ENCODE data around the gene UCP2. TPM values are rescaled to one million over a fixed set of nuclear protein-coding genes. Genes with fewer than 3 reads are reported as not detected.
A peak's percentile ranks its signal among the peaks of the same experiment; 100 is the strongest.

UCP2 gene
- total and polyA plus RNA-seq, 2 experiments from 2014 or later: 60.1 to 76.9 TPM

GRCh38 chr11:73990730-73991129 is 8.1 kb upstream of the UCP2 start:
- H3F3A ChIP-seq (replicated peaks; ENCODE audit: low read depth): no peaks in the 10 kb centered on the region
- no peak overlapping the region for H3K27ac Mint-ChIP-seq
- peaks cover 2% of the 10 kb centered on the region for H3K27me3 Mint-ChIP-seq (ENCODE audit: insufficient read depth, low read depth, poor library complexity)

DNA sequence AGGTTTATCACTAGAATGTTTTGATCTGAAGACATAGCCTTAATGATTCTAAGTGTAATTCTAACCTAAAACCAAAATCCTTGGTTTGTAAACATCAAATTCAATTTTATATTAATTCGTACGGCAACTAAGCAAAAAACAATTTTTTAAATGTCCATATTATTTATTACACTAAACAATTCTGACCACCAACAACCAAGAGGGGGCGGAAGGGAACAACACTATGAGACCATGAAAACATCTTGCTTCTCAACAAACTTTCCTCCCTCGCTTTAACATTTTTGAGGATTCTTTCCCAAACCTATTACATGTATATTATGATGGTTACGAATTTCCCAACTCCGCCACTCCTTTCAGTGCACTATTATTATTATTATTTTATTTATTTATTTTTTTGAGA is 6.5 kb upstream of the UCP2 start:
- Histone ChIP-seq H3K36me3 (ENCODE audit: insufficient read depth) (no peaks in the 10 kb centered on the region), H3K27ac (ENCODE audit: low read depth) (no peak overlapping the region), H2AFZ (no peak overlapping the region), H3K4me3 (no peak overlapping the region), H3K4me2 (no peak overlapping the region), H3K9me2 (ENCODE audit: insufficient read depth) (no peaks in the 10 kb centered on the region), H3K79me2 (replicated peaks; ENCODE audit: insufficient read depth) (no peaks in the 10 kb centered on the region), H3F3A (replicated peaks; ENCODE audit: low read depth) (no peaks in the 10 kb centered on the region), H4K20me1 (replicated peaks; ENCODE audit: insufficient read depth) (no peaks in the 10 kb centered on the region), H3K27me3 (ENCODE audit: insufficient read depth) (no peaks in the 10 kb centered on the region), H3K4me1 (ENCODE audit: insufficient read depth) (peaks cover 14% of the 10 kb centered on the region)
- Mint-ChIP-seq H3K27ac (no peak overlapping the region), H3K9me3 (no peaks in the 10 kb centered on the region), H3K4me1 (peaks cover 2% of the 10 kb centered on the region; the same call in 1 of the 3 replicates), H3K27me3 (ENCODE audit: insufficient read depth, low read depth, poor library complexity) (peaks cover 2% of the 10 kb centered on the region), H3K36me3 (ENCODE audit: low read depth) (no peaks in the 10 kb centered on the region), H3K4me3 (no peak overlapping the region)
- no peak for DNase-seq (ENCODE audit: low spot score)
- ATAC-seq: no peak
- TF ChIP-seq EZH2phosphoT487 (IDR thresholded peaks at IDR 0.05; ENCODE audit: unreplicated experiment) (no peak), CTCF (conservative IDR thresholded peaks at IDR 0.05; ENCODE audit: low read depth in 2 of 2) (0 out of 4 replicates have a peak, but pooled peaks of 1 of the 2 experiments have one; percentile 3)

More at GRCh38 chr11:73990730-73991129, 8.1 kb upstream of the UCP2 start:
- H3K9me3 Mint-ChIP-seq: no peaks in the 10 kb centered on the region
- peaks cover 13% of the 10 kb centered on the region; the same call in 1 of the 2 replicates for H3K4me1 ChIP-seq (ENCODE audit: insufficient read depth)
- no peak overlapping the region for H3K4me3 Mint-ChIP-seq
- no peaks in the 10 kb centered on the region for H3K9me2 ChIP-seq (ENCODE audit: insufficient read depth)
- H3K36me3 ChIP-seq (ENCODE audit: insufficient read depth): no peaks in the 10 kb centered on the region
- H3K36me3 Mint-ChIP-seq (ENCODE audit: low read depth): no peaks in the 10 kb centered on the region
- no peak overlapping the region for H3K27ac ChIP-seq (ENCODE audit: low read depth)
- no peak overlapping the region for H3K4me2 ChIP-seq
- H3K79me2 ChIP-seq (replicated peaks; ENCODE audit: insufficient read depth): no peaks in the 10 kb centered on the region
- no peaks in the 10 kb centered on the region for H4K20me1 ChIP-seq (replicated peaks; ENCODE audit: insufficient read depth)
- TF ChIP-seq ZNF331 (CRISPR knock-in tag; IDR thresholded peaks at IDR 0.05; ENCODE audit: low read depth): no peak
- no peak for TF ChIP-seq CTCF (conservative IDR thresholded peaks at IDR 0.05; ENCODE audit: low read depth in 2 of 2)
- TF ChIP-seq, protein P1, sequence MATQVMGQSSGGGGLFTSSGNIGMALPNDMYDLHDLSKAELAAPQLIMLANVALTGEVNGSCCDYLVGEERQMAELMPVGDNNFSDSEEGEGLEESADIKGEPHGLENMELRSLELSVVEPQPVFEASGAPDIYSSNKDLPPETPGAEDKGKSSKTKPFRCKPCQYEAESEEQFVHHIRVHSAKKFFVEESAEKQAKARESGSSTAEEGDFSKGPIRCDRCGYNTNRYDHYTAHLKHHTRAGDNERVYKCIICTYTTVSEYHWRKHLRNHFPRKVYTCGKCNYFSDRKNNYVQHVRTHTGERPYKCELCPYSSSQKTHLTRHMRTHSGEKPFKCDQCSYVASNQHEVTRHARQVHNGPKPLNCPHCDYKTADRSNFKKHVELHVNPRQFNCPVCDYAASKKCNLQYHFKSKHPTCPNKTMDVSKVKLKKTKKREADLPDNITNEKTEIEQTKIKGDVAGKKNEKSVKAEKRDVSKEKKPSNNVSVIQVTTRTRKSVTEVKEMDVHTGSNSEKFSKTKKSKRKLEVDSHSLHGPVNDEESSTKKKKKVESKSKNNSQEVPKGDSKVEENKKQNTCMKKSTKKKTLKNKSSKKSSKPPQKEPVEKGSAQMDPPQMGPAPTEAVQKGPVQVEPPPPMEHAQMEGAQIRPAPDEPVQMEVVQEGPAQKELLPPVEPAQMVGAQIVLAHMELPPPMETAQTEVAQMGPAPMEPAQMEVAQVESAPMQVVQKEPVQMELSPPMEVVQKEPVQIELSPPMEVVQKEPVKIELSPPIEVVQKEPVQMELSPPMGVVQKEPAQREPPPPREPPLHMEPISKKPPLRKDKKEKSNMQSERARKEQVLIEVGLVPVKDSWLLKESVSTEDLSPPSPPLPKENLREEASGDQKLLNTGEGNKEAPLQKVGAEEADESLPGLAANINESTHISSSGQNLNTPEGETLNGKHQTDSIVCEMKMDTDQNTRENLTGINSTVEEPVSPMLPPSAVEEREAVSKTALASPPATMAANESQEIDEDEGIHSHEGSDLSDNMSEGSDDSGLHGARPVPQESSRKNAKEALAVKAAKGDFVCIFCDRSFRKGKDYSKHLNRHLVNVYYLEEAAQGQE (IDR thresholded peaks at IDR 0.05; ENCODE audit: unreplicated experiment): no peak
- no peak for TF ChIP-seq STAT1 (IDR thresholded peaks at IDR 0.05; ENCODE audit: unreplicated experiment)
- no peak for DNase-seq (ENCODE audit: low spot score)
- H3K4me1 Mint-ChIP-seq: peaks cover 2% of the 10 kb centered on the region; the same call in 1 of the 3 replicates
- H3K4me3 ChIP-seq: no peak overlapping the region
- ATAC-seq: no peak
- no peak overlapping the region for H2AFZ ChIP-seq
- H3K27me3 ChIP-seq (ENCODE audit: insufficient read depth): no peaks in the 10 kb centered on the region

All from GM23338 (cell line).